OCI-LY3 (cell line): Measurements from ENCODE around the gene TRAPPC14.

ENCODE experiments used
- H2AFZ ChIP-seq: fragments of 200-600, 300-600 bp; shearing (Covaris generic); 2 replicates; pipeline ENCODE4 v1.6.0; 2014; ENCODE audit warnings: antibody characterized with exemption, low read depth, low read length
- H3K27ac ChIP-seq: fragments of 200-600, 300-600 bp; sonication (generic); 2 replicates; pipeline ENCODE4 v1.5.1; 2014; ENCODE audit warnings: mild to moderate bottlenecking, low read length, moderate library complexity, mixed read lengths
- H3K27me3 ChIP-seq: fragments of 200-600, 300-600 bp; sonication (generic); 2 replicates; pipeline ENCODE4 v1.6.1; 2014; ENCODE audit warnings: low read depth, low read length, mixed read lengths
- H3K36me3 ChIP-seq: fragments of 200-600, 300-600 bp; sonication (generic); replicated peaks from 2 replicates; pipeline ENCODE3; 2014; ENCODE audit warnings: low read depth, low read length, mixed read lengths
- H3K4me1 ChIP-seq: fragments of 300-600, 200-600 bp; sonication (generic); 2 replicates; pipeline ENCODE4 v1.6.1; 2014; ENCODE audit warnings: low read length, mixed read lengths
- H3K4me2 ChIP-seq: fragments of 200-600, 300-600 bp; sonication (generic); 2 replicates; pipeline ENCODE4 v1.6.1; 2014; ENCODE audit warnings: low read length, mixed read lengths
- H3K4me3 ChIP-seq: fragments of 300-600, 200-600 bp; sonication (generic); 2 replicates; pipeline ENCODE4 v1.5.1; 2014; ENCODE audit warnings: antibody characterized with exemption, mild to moderate bottlenecking, low read length, moderate library complexity
- H3K79me2 ChIP-seq: fragments of 300-600, 200-600 bp; shearing (Covaris generic); 2 replicates; pipeline ENCODE4 v1.6.1; 2014; ENCODE audit warnings: mild to moderate bottlenecking, low read length, mixed read lengths
- H3K9ac ChIP-seq: fragments of 300-600, 200-600 bp; shearing (Covaris generic); 2 replicates; pipeline ENCODE4 v1.6.0; 2014; ENCODE audit warnings: mild to moderate bottlenecking, low read length, moderate library complexity
- H3K9me3 ChIP-seq: fragments of 200-600, 300-600 bp; shearing (Covaris generic); 2 replicates; pipeline ENCODE4 v1.6.1; 2014; ENCODE audit warnings: low read length, mixed read lengths; ENCODE audit not compliant: insufficient read depth
- H4K20me1 ChIP-seq: fragments of 200-600, 300-600 bp; sonication (generic); 2 replicates; pipeline ENCODE4 v1.6.1; 2016; ENCODE audit warnings: low read length, mixed read lengths; ENCODE audit not compliant: insufficient read depth
- CTCF ChIP-seq: fragments of 200-600, 300-600 bp; sonication (generic); IDR thresholded peaks from 2 replicates; pipeline ENCODE4 v1.5.1; 2014; ENCODE audit warnings: antibody characterized with exemption, low read length, low read depth
- EZH2phosphoT487 ChIP-seq: fragments of 200-600 bp; shearing (Covaris generic); IDR thresholded peaks from 2 replicates; pipeline ENCODE4 v1.6.1; 2018; ENCODE audit warnings: antibody characterized with exemption, mixed run types, low read depth

TRAPPC14 gene, protein sequence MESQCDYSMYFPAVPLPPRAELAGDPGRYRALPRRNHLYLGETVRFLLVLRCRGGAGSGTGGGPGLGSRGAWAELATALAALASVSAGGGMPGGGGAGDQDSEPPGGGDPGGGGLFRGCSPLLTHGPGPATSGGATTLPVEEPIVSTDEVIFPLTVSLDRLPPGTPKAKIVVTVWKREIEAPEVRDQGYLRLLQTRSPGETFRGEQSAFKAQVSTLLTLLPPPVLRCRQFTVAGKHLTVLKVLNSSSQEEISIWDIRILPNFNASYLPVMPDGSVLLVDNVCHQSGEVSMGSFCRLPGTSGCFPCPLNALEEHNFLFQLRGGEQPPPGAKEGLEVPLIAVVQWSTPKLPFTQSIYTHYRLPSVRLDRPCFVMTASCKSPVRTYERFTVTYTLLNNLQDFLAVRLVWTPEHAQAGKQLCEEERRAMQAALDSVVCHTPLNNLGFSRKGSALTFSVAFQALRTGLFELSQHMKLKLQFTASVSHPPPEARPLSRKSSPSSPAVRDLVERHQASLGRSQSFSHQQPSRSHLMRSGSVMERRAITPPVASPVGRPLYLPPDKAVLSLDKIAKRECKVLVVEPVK

GRCh38 chr7:100158229-100159098 is at the start of gene TRAPPC14:
TRAPPC14 (minus strand) TSS chr7:100158723; CDS start chr7:100158499, 224 bp downstream.
- Histone ChIP-seq H3K9ac (peak within 1 kb of the TSS; percentile 71), H3K36me3 (peaks cover 21% of the 10 kb centered on the region), H3K27me3 (peaks cover 5% of the 10 kb centered on the region; the same call in 1 of the 2 replicates), H3K4me2 (peak within 1 kb of the TSS; percentile 94), H2AFZ (peak within 1 kb of the TSS; percentile 30; the same call in 1 of the 2 replicates), H3K79me2 (peaks cover 7% of the 10 kb centered on the region; the same call in 1 of the 2 replicates), H3K4me1 (peaks cover 18% of the 10 kb centered on the region), H3K4me3 (peak within 1 kb of the TSS; percentile 88), H3K27ac (peak within 1 kb of the TSS; percentile 15), H4K20me1 (no peaks in the 10 kb centered on the region; the same call in 1 of the 2 replicates), H3K9me3 (no peaks in the 10 kb centered on the region)
- TF ChIP-seq EZH2phosphoT487 (no peak), CTCF (no peak)

DNA sequence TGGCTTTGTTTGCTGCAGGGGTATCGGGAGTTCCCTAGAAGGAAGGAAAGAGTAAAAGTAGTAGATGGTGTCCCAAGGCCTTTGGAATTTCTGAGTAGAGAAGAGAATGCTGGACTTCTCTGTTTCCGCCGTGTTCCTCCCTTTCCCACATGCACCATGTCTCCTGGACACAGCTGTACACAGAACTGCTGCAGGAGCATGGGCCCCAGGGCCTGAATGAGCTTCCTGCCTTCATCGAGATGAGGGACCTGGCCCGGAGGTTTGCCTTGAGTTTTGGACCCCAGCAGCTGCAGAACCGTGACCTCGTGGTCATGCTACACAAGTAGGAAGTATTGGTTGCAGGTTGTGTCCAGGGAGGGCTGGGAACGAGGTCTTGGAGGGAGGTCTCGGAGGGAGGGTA is 45.9 kb upstream of the TRAPPC14 start:
- Histone ChIP-seq H3K27me3 (peaks cover 4% of the 10 kb centered on the region; the same call in 1 of the 2 replicates), H3K79me2 (no peaks in the 10 kb centered on the region), H3K9me3 (no peaks in the 10 kb centered on the region), H3K9ac (no peak overlapping the region), H3K4me3 (no peak overlapping the region), H3K4me2 (peak overlapping the region; percentile 37), H3K27ac (no peak overlapping the region), H2AFZ (no peak overlapping the region), H3K36me3 (no peaks in the 10 kb centered on the region), H4K20me1 (no peaks in the 10 kb centered on the region), H3K4me1 (peaks cover 40% of the 10 kb centered on the region)
- TF ChIP-seq EZH2phosphoT487 (no peak), CTCF (no peak)

DNA sequence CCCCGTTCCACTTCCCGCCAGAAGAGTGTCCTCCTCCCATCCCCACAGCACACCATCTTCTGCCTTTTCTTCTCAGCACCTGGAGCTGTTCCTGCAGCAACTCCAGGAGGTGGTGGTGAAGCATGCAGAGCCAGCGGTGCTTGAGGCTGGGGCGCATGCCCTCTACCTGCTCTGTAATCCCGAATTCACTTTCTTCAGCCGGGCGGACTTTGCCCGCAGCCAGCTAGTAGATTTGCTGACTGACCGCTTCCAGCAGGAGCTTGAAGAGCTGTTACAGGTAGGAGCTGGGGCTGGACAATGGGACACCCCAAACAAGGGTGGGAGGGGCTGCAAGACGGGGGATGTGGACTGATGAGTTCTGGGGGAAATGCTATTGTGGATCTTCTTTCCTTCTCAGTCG is 42.2 kb upstream of the TRAPPC14 start:
- Histone ChIP-seq H3K27ac (no peak overlapping the region), H3K79me2 (no peaks in the 10 kb centered on the region), H4K20me1 (no peaks in the 10 kb centered on the region), H3K4me1 (peaks cover 47% of the 10 kb centered on the region), H2AFZ (no peak overlapping the region), H3K36me3 (no peaks in the 10 kb centered on the region), H3K4me2 (peak overlapping the region; percentile 82), H3K9me3 (no peaks in the 10 kb centered on the region), H3K4me3 (peak overlapping the region; percentile 69), H3K27me3 (peaks cover 4% of the 10 kb centered on the region; the same call in 1 of the 2 replicates), H3K9ac (no peak overlapping the region; the same call in 1 of the 2 replicates)
- TF ChIP-seq EZH2phosphoT487 (no peak), CTCF (no peak)
